IPS DF 6.9 (cell line): ENCODE results near the gene LLCFC1.

Experiments used
- DNase-seq: peaks from one replicate; pipeline ENCODE4 v3.0.0-alpha.2; 2013; ENCODE audit warnings: low read depth, low spot score
- H3K27ac ChIP-seq: one replicate; pipeline ENCODE4 v1.5.1; 2013; ENCODE audit warnings: low read length, control low read depth
- H3K27me3 ChIP-seq: 2 replicates; pipeline ENCODE4 v1.6.1; 2013; ENCODE audit warnings: mild to moderate bottlenecking, low read length; ENCODE audit not compliant: control insufficient read depth, insufficient read depth
- H3K36me3 ChIP-seq: 2 replicates; pipeline ENCODE4 v1.6.1; 2013; ENCODE audit warnings: low read length; ENCODE audit not compliant: control insufficient read depth, insufficient read depth
- H3K4me1 ChIP-seq: 2 replicates; pipeline ENCODE4 v1.6.1; 2013; ENCODE audit warnings: low read length; ENCODE audit not compliant: control insufficient read depth, insufficient read depth
- H3K4me3 ChIP-seq: 2 replicates; pipeline ENCODE4 v1.5.1; 2013; ENCODE audit warnings: mild to moderate bottlenecking, low read length
- H3K9me3 ChIP-seq: 2 replicates; pipeline ENCODE4 v1.6.1; 2013; ENCODE audit warnings: low read length, inconsistent platforms; ENCODE audit not compliant: control insufficient read depth, insufficient read depth
- whole genome bisulfite sequencing: extraction: QIAGEN DNeasy Blood & Tissue Kit; methylation state at CpG from one replicate; pipeline ENCODE4 v1.1.7; 2013; ENCODE audit warnings: mixed read lengths, missing lambda C conversion rate; ENCODE audit not compliant: insufficient read length, insufficient coverage; 5-methylcytosine and 5-hydroxymethylcytosine counted together

Gene LLCFC1

DNA sequence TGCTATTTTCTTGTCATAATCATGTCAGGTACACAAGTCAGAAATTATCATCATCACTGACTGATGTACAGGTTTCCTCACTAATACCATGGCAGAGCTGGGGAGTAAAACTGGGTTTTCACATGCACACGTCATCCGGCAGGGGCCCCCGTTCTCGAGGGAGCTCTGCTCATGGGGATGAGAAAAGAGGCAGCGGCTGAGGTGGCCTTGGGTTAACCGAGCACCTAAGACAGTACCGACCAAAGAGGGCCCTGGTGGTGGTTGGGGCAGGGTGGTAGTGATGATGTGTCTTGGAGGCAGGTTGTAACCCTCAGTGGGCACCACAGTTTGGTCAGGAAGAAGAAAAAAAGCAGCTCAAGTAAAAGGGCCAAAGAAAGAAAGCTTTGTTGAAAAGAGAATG is 41.6 kb upstream of the LLCFC1 start:
- Histone ChIP-seq H3K36me3 (no peaks in the 10 kb centered on the region), H3K4me3 (no peak overlapping the region), H3K27ac (no peak overlapping the region), H3K4me1 (no peaks in the 10 kb centered on the region), H3K9me3 (no peaks in the 10 kb centered on the region), H3K27me3 (no peaks in the 10 kb centered on the region)
- no peak for DNase-seq
- no CpG with 5 or more reads among the region's 7 CpGs for WGBS

DNA sequence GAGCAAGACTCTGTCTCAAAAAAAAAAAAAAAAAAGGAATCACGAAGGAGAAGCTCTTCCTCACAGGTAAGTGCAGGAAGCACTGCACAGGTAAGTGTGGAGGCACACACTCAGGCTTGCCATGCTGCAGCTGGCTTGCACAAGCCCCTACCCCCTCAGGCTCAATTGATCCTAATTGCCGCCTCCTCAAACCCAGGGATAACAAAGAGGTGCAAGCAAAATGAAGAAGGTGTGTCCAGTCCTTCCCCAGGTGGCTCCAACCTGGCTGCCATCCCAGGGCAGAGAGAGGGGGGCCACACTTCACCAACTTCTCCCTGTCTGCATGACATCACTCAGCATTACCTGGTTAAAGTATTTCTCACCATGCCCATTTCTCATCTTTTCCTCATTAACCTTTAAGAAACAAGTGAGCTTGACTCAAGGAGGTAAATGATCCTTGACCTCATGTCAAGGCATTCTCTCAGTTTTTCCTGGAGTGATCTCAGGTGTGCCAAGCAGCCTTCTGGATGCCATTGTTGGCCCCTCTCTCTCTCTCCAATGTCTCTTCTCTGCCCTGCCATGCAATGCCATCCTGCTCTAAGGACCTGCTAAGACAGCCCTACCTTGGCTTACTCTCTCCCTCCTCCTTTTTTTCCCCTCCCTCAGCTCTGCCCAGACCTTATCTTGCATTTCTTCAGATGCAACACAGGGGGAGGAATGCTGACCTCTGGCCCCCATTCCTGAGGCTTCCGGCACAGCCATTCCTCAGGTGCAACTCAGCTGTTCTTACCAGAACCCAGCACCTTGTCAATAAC is 40.7 kb upstream of the LLCFC1 start:
- Histone ChIP-seq H3K4me3 (no peak overlapping the region), H3K27me3 (no peaks in the 10 kb centered on the region), H3K9me3 (no peaks in the 10 kb centered on the region), H3K4me1 (no peaks in the 10 kb centered on the region), H3K36me3 (no peaks in the 10 kb centered on the region), H3K27ac (no peak overlapping the region)
- DNase-seq, result no peak
- WGBS, result no CpG with 5 or more reads among the region's 3 CpGs

- Histone ChIP-seq H3K4me1 (no peaks in the 10 kb centered on the region), H3K36me3 (no peaks in the 10 kb centered on the region), H3K27ac (no peak overlapping the region), H3K9me3 (no peaks in the 10 kb centered on the region), H3K27me3 (no peaks in the 10 kb centered on the region), H3K4me3 (no peak overlapping the region)
- WGBS, result no CpG with 5 or more reads among the region's 3 CpGs
- DNase-seq, result no peak
These were observed 39.6 kb upstream of the LLCFC1 start for GRCh38 chr7:142899661-142900060.

DNA sequence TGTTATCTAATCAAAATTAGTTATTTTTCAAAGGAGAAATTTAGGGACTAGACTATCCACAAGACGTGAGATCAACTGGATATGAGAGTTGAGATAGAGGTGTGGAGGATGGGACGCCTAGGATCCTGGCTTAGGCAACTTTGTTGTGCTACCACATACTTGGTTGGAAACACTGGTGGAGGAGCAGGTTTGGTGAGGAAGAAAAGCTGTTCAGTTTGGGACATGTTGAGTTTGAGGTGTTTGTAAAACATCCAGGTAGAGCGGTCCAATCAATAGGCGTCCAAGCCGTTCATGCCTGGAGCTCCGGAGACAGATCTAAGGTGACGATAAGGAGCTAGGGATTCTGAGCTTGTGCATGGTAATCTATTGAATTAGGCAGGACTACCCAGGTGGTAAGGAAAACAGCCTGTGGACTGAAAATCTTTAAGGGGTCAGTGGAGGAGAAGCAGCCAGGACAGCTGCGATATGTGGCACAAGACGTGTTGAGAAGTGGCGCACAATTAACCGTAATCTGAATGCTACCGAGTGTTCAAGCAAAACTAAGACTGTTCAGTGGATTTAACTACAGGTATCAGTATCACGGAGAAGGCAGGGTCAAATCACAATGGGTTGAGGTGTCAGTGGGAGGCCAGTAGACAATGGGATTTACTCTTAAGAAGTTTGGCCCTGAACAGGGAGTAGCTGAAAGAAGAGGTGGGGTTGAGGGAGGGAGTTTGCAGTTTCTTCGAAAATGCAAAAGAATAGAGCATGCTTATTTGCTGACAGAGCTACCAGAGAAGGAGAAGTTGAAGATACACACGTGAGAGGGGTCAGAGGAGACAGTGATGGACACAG is 37.6 kb upstream of the LLCFC1 start:
- no peak overlapping the region for H3K4me3 ChIP-seq
- no peaks in the 10 kb centered on the region for H3K4me1 ChIP-seq
- H3K9me3 ChIP-seq, result no peaks in the 10 kb centered on the region
- no peak overlapping the region for H3K27ac ChIP-seq
- no peak for DNase-seq
- no CpG with 5 or more reads among the region's 15 CpGs for WGBS
- no peaks in the 10 kb centered on the region for H3K36me3 ChIP-seq
- no peaks in the 10 kb centered on the region for H3K27me3 ChIP-seq

DNA sequence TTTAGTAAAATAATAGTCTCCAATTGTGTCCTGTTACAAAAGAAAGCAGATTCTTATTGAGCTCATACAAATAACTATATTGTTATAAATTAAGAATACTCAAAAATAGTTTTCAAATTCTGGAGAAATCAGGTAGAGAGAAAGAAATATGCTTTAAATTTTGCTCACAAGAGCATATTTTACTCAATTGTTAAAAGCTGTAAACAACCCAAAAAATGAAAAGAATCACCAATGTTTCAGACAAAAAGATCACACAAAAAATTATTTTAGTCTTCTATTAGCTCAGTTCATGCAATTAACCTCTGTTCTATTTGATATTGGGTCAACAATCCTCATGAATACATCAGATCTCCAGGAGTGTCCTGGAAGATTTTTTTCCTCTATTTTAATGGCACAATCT is 35.2 kb upstream of the LLCFC1 start:
- Histone ChIP-seq H3K4me3 (no peak overlapping the region), H3K27me3 (no peaks in the 10 kb centered on the region), H3K4me1 (no peaks in the 10 kb centered on the region), H3K36me3 (no peaks in the 10 kb centered on the region), H3K9me3 (no peaks in the 10 kb centered on the region), H3K27ac (no peak overlapping the region)
- no peak for DNase-seq

DNA sequence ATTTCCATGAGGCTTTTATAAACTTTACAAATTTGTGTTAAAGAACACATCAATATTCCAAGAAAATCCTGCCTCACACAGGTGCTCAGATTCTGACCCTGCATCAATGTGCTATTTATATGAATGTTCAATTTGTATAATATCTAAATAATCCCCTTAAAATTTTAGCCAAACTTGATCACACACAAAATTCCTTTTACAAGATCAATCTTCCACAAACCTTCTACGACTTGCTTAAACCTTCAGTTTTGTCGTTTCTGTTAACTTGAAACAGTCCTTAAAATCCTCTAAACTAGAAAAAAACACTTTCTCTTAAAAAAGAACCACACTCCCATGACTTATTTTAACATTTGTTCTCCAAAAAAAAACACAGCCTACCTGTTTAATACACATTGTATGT is 33.5 kb upstream of the LLCFC1 start:
- Histone ChIP-seq H3K27ac (no peak overlapping the region), H3K4me3 (no peak overlapping the region), H3K9me3 (no peaks in the 10 kb centered on the region), H3K27me3 (no peaks in the 10 kb centered on the region), H3K36me3 (no peaks in the 10 kb centered on the region), H3K4me1 (no peaks in the 10 kb centered on the region)
- 100% methylated on average over 1 of the region's 2 CpGs for WGBS
- no peak for DNase-seq

- no CpG with 5 or more reads among the region's 2 CpGs for WGBS
- H3K9me3 ChIP-seq, result no peaks in the 10 kb centered on the region
- no peaks in the 10 kb centered on the region for H3K4me1 ChIP-seq
- H3K36me3 ChIP-seq, result no peaks in the 10 kb centered on the region
- no peaks in the 10 kb centered on the region for H3K27me3 ChIP-seq
- H3K4me3 ChIP-seq, result no peak overlapping the region
- H3K27ac ChIP-seq, result no peak overlapping the region
- no peak for DNase-seq
These were observed 32.6 kb upstream of the LLCFC1 start for GRCh38 chr7:142906643-142907042.

DNA sequence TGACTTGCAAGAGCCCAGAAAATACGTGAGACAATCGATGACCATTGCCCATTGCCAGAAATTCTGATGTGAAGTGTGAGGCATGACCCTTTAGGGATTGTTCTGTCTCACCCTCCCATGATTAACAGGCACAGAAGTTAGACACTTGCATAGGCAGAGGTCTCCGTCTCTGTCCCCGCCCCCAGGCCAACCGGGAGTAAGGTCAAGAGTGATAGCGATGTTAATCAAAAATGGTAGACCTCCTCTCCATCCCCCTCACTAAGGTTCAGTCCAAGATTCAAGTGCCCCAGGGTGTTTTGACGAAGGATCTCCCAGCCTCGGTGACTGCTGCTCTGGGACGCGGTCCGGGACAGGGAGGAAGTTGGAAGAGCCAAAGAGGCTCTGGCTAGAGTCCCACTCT is 31.0 kb upstream of the LLCFC1 start:
- no peak overlapping the region for H3K27ac ChIP-seq
- no peaks in the 10 kb centered on the region for H3K36me3 ChIP-seq
- H3K9me3 ChIP-seq, result no peaks in the 10 kb centered on the region
- H3K4me3 ChIP-seq, result no peak overlapping the region
- DNase-seq, result no peak
- no peaks in the 10 kb centered on the region for H3K27me3 ChIP-seq
- no peaks in the 10 kb centered on the region for H3K4me1 ChIP-seq
- WGBS, result no CpG with 5 or more reads among the region's 11 CpGs

DNA sequence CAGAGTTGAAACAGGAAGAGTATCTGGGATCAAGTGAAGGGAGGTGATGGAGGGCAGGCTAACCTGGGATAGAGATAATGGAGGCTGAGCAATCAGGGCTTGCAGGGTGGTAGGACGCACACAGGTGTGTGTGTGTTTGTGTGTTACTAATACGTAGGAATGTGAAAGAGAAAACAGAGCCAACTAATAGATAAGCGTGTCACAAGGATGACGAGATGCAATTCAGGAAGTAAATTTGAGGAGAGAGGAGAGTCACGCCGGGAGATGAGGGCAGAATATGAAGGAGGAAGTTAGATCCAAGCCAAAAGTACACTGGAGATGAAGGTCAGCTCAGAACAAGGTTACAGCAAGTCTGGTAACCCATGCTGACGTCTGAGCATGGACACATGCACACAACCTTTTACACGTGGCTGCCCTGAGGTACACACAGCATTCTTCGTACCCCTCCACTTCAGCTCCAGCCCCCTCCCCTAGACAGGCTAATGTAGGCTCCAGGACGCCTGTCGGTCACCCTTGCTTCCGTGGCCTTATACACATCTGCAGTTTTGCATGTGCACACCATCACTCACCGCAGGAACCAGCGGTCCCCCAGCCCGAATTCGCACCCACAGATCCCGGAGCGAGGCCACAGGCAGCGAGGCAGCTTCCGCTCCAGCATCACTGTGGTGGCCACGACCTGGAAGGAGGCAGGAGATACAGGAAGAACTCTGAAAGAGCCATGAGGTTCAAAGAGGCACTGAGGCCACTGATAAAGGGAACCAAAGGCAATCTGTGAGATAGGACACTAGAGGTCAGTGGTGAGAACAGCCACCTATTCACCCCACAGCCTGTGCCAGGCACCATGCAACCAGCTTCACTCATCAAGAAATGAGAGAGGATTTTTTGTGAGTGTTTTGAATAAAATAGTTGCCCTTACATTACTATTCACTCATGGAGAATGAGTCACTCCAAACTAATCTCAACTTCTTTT is 30.1 kb upstream of the LLCFC1 start:
- no CpG with 5 or more reads among the region's 21 CpGs for WGBS
- no peak overlapping the region for H3K27ac ChIP-seq
- H3K36me3 ChIP-seq, result no peaks in the 10 kb centered on the region
- H3K27me3 ChIP-seq, result no peaks in the 10 kb centered on the region
- H3K9me3 ChIP-seq, result no peaks in the 10 kb centered on the region
- H3K4me1 ChIP-seq, result no peaks in the 10 kb centered on the region
- no peak for DNase-seq
- H3K4me3 ChIP-seq, result no peak overlapping the region

DNA sequence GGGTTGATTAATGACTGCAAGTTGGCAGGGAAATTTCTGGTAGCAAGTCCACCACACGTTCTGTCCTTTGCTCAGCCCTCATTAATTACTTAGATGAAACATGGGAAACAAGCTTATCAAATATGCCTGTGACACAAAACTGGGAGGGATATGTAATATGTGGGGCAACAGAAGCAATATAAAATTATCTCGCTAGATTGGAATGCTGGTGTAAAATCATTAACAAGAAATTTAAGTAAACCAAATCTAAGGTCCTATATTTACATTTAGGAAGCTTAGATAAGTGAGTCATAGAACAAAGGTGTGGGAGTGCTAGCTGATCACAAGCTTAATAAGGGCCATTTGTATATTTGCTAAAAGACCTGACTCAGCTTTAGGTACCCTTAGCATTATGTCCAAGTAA is 29.3 kb upstream of the LLCFC1 start:
- no CpG with 5 or more reads among the region's 2 CpGs for WGBS
- DNase-seq, result no peak
- H3K36me3 ChIP-seq, result no peaks in the 10 kb centered on the region
- H3K4me1 ChIP-seq, result no peaks in the 10 kb centered on the region
- H3K27me3 ChIP-seq, result no peaks in the 10 kb centered on the region
- H3K9me3 ChIP-seq, result no peaks in the 10 kb centered on the region
- H3K27ac ChIP-seq, result no peak overlapping the region
- no peak overlapping the region for H3K4me3 ChIP-seq
